ENCODE measurements around the gene ZDHHC3.

GRCh38 chr3:44963571-44964325, 12.2 kb downstream of the ZDHHC3 start:
- TF ChIP-seq CTCF (conservative IDR thresholded peaks at IDR 0.05 in 1 of 2, IDR thresholded peaks at IDR 0.05 in 1 of 2; ENCODE audit: extremely low read depth in 1 of 2, insufficient read depth in 1 of 2, low read depth in 1 of 2, low read length in 2 of 2) = no peak
- no peak for TF ChIP-seq EZH2 (IDR thresholded peaks at IDR 0.05; ENCODE audit: borderline replicate concordance, low read length)
